HG03159 (cell line): ENCODE measurements around the gene COL27A1.

Experiments used
- ATAC-seq: cut with Tn5 transposase; IDR thresholded peaks from one replicate; pipeline ENCODE4 v1.9.1; 2021; ENCODE audit warnings: mild to moderate bottlenecking, moderate library complexity; ENCODE audit not compliant: unreplicated experiment

Gene COL27A1

GRCh38 chr9:114166103-114166470 is 10.8 kb downstream of the COL27A1 start:
- ATAC-seq = no peak

GRCh38 chr9:114166614-114167572 is 11.6 kb downstream of the COL27A1 start:
- no peak for ATAC-seq

DNA sequence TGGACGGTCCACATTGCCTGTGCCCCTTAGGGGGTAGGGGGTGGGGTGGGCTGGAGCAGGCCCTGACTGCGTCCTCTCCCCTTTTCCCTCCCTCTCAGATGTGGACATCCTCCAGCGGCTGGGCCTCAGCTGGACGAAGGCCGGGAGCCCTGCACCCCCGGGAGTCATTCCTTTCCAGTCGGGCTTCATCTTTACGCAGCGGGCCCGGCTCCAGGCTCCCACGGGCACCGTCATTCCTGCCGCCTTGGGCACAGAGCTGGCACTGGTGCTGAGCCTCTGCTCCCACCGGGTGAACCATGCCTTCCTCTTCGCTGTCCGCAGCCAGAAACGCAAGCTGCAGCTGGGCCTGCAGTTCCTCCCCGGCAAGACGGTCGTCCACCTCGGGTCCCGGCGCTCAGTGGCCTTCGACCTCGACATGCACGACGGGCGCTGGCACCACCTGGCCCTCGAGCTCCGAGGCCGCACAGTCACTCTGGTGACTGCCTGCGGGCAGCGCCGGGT is 12.3 kb downstream of the COL27A1 start:
- ATAC-seq = no peak

GRCh38 chr9:114168281-114169028 is 13.1 kb downstream of the COL27A1 start:
- ATAC-seq = no peak

- no peak for ATAC-seq
Measured at GRCh38 chr9:114169029-114169951, 14.0 kb downstream of the COL27A1 start.

DNA sequence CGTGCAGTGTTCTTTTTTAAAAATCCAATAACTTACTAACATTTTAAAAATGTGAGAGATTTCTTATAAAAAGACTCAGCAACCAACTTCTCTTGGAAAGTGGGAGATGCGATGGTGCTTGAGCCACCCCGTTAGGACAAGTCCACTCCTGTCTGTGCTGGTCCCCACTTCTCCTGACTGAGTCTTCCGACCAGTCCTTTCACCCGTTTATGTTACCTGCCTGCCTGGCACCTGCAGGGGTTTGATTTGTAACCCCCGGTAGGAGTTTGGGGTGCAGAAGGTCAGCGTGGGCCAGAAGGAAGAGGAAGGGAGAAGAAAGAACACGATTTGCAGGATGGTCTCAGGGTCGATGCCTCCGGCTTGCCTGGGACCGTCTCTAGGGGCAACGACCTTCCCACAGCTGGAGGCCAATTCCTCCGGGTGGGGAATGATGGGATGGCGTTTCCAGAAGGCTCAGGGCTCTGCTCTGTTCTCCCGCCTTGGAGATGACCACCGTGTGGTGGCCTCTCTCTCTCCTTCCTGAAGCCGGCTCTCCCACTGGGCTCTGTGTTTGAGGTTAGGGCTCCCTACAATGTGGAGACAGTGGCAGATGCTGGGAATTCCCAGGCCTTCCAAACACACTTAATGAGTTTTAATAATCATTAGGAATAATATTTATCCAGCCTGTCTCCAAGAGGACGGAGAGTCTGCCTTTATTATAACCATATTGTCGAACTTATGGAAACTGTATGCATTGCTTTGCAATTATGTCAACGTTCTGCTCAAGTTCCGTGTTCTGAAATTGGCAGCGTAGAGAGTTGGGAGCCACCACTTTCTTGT is 14.8 kb downstream of the COL27A1 start:
- ATAC-seq = no peak

DNA sequence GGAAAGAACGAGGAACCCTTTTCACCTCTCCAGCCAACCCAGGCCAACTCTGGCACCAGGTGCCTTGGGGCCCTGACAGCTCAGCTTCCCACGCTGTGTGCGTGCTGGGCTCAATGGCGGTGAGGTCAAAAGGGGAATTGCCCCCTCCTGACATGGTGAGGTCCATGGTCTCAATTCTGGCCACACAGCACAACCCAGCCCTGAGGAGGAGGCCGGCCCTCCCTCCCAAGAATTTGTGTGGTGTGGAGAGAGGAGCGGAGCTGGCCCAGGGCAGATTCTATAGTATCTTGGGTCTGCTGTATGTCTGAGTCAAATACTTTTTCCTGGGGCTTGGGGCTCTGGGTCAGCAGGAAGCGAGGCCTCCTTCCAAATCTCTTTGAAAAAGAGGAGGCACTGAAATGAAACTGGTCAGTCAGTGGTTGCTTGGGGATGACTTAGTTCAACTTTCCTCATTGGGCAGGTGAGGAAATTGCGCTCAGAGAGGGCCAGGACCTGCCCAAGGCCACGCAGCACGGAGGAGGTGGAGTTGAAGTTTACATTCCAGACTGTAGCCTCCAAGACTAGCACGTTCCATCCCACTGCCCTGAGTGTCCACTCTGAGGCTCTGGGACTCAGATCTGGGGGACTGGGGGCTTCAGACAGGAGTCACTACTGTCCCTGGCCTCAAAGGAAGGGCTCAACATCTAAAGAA is 15.6 kb downstream of the COL27A1 start:
- ATAC-seq = no peak

DNA sequence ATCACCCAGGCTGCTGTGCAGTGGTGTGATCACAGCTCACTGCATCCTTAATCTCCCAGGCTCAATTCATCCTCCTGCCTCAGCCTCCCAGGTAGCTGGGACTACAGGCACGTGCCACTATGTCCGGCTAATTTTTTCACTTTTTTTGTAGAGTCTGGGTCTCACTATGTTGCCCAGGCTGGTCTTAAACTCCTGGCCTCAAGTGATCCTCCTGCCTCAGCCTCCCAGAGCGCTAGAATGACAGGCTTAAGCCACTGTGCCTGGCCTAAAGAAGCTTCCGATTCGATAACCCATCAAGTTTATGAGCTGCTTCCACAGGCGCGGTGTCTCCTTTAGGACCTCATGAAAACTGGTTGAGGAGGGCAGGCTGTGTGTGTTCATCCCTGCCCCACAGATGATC is 16.2 kb downstream of the COL27A1 start:
- ATAC-seq = no peak

GRCh38 chr9:114172981-114173833 is 17.9 kb downstream of the COL27A1 start:
- no peak for ATAC-seq

GRCh38 chr9:114174557-114174875 is 19.2 kb downstream of the COL27A1 start:
- no peak for ATAC-seq

DNA sequence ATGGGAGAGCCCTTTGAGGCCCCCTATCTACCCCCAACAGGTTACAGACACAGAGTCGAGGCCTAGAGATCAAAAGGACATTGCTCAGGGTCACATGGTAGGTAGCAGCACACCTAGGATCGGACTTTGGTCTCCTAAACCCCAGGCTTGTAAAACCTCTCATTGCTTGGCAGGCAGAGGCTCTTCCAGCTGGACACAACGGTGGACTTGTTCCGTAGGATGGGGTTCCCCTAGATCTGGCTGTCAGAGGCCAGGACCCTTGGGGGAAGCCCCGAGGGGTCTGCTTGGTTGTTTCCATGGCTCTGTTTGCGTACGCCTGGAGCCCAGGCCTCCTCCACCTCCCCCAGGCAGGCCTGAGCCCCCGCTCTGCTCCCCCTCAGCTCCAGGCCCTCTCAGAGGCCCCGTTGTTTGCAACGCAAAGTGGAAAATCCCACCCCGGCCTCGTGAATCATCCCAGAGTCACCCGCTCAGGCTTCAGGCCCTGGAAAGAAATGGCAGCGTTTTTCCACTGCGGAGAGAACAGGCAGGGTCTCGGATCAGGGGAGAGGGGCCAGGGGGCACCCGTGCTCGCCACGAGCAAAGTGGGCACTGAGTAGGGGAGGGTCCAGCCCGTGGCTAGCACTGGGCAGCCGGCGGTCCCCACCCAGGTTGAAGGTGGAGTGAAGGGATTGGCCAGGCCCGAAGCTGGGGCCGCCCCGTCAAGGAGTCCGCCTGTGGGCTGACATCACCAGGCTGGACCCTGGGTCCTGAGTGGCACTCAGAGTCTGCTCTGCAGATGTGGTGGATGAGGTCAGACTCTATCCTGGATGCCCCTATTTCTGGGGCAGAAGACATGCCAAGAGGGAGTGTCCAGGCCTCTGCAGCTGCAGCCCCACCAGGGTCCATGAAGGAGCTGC is 19.8 kb downstream of the COL27A1 start:
- ATAC-seq = no peak

GRCh38 chr9:114176624-114177291 is 21.4 kb downstream of the COL27A1 start:
- no peak for ATAC-seq

DNA sequence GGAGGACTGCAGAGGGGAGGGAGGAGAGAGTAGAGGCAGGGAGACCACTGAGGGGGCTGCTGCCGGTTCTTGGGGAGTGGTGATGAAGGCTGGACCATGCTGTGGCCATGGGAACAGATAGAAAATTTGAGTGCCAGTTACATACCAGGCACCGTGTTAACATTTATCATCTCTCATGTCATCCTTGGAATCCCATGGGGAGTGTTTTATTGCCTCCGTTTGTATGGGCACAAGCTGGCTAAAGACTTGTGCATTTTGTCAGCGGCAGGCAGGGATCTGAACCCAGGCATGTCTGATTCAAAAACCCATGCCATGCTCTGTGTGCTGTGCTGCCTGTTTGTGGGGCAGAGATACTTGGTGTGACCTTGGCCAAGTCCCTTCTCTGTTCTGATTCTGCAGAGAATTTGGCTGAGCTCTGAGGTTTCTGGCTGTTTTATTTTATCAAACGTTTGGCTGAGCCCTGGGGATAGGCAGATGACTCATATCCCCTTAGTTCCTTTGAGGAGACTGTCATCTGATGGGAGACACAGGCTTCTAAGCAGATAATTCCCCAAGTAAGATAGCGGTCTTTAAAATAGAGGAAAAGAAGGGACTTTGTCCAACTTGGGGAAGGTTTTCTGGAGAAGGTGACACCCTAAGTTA is 22.2 kb downstream of the COL27A1 start:
- no peak for ATAC-seq

DNA sequence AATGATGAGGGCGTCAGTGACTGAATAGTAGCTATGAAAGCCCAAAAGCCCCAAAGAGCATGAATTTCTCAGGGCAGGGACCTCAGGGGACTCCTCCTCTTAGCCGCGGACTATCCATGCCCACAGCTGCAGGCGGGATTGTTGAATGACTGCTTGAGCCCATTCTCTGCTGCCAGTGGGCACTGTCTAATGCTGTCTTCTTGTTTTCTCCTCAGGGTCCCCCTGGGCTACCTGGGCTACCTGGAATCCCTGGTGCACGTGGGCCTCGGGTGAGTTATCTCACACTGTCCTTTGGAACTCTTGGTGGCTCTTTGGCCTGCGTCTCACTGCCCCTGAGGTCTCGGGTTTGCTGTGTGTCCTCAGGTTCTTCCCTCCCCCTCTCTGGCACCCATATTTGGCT is 22.7 kb downstream of the COL27A1 start:
- ATAC-seq = no peak

- ATAC-seq = no peak
Measured at GRCh38 chr9:114178756-114179450, 23.6 kb downstream of the COL27A1 start.

- no peak for ATAC-seq
Measured at GRCh38 chr9:114179516-114179915, 24.2 kb downstream of the COL27A1 start.
